Urothelium cell line (cell line): ENCODE data around the gene TBCK.

ENCODE experiments used
- DNase-seq: peaks from one replicate; pipeline ENCODE4 v3.0.0; 2011; ENCODE audit warnings: low spot score, mixed read lengths
- FAIRE-seq: peaks from 2 replicates; lab custom pipeline; 2011; peaks lifted over from hg19 to GRCh38; lab: Jason Lieb, UNC

Gene TBCK

GRCh38 chr4:106289737-106290136 is 26.3 kb downstream of the TBCK start:
- DNase-seq (no peak), FAIRE-seq (no peak)

- no peak for FAIRE-seq
- peak; percentile 12 for DNase-seq
Observed at GRCh38 chr4:106287353-106287969, 28.5 kb downstream of the TBCK start.

GRCh38 chr4:106286611-106287010 is 29.4 kb downstream of the TBCK start:
- DNase-seq: no peak
- FAIRE-seq: no peak

- FAIRE-seq (no peak), DNase-seq (no peak)
Observed at GRCh38 chr4:106284227-106284626, 31.8 kb downstream of the TBCK start.

GRCh38 chr4:106277140-106277675 is 38.8 kb downstream of the TBCK start:
- FAIRE-seq: no peak

GRCh38 chr4:106273831-106274230 is 42.2 kb downstream of the TBCK start:
- FAIRE-seq (no peak), DNase-seq (no peak)

More at GRCh38 chr4:106277140-106277675, 38.8 kb downstream of the TBCK start:
- no peak for DNase-seq

GRCh38 chr4:106270736-106271135 is 45.3 kb downstream of the TBCK start:
- DNase-seq (no peak), FAIRE-seq (no peak)

- FAIRE-seq (no peak), DNase-seq (no peak)
Observed at GRCh38 chr4:106269711-106270110, 46.3 kb downstream of the TBCK start.

GRCh38 chr4:106268786-106269185 is 47.2 kb downstream of the TBCK start:
- DNase-seq: no peak
- no peak for FAIRE-seq

- FAIRE-seq: no peak
Observed at GRCh38 chr4:106266201-106266600, 49.8 kb downstream of the TBCK start.

GRCh38 chr4:106264331-106264728 is 51.7 kb downstream of the TBCK start:
- DNase-seq (no peak), FAIRE-seq (no peak)

More at GRCh38 chr4:106266201-106266600, 49.8 kb downstream of the TBCK start:
- DNase-seq: peak; percentile 13

- DNase-seq (no peak), FAIRE-seq (no peak)
Observed at GRCh38 chr4:106263594-106264330, 52.2 kb downstream of the TBCK start.

- DNase-seq: no peak
- no peak for FAIRE-seq
Observed at GRCh38 chr4:106261980-106262379, 54.0 kb downstream of the TBCK start.

- FAIRE-seq (no peak), DNase-seq (no peak)
Observed at GRCh38 chr4:106258145-106259045, 57.6 kb downstream of the TBCK start.

- DNase-seq (no peak), FAIRE-seq (no peak)
Observed at GRCh38 chr4:106256190-106256589, 59.8 kb downstream of the TBCK start.

- DNase-seq: no peak
- no peak for FAIRE-seq
Observed at GRCh38 chr4:106255195-106255594, 60.8 kb downstream of the TBCK start.

- FAIRE-seq: no peak
- no peak for DNase-seq
Observed at GRCh38 chr4:106253364-106254129, 62.5 kb downstream of the TBCK start.

GRCh38 chr4:106247600-106247999 is 68.4 kb downstream of the TBCK start:
- no peak for FAIRE-seq
- DNase-seq: no peak

GRCh38 chr4:106246441-106246840 is 69.6 kb downstream of the TBCK start:
- FAIRE-seq: no peak

GRCh38 chr4:106245176-106245575 is 70.8 kb downstream of the TBCK start:
- DNase-seq (no peak), FAIRE-seq (no peak)

More at GRCh38 chr4:106246441-106246840, 69.6 kb downstream of the TBCK start:
- DNase-seq: no peak
